GM18517 (cell line): ENCODE data around the gene HSPB8.
"Not testable (repeated sequence)": the region's sequence is repeated elsewhere in the genome, so short reads cannot be mapped to it uniquely, and the experiment has no call there.

Experiments
- ATAC-seq: cut with Tn5 transposase; IDR thresholded peaks from one replicate; pipeline ENCODE4 v1.9.1; 2021; ENCODE audit warnings: mild to moderate bottlenecking, moderate library complexity; ENCODE audit not compliant: unreplicated experiment

The HSPB8 gene

DNA sequence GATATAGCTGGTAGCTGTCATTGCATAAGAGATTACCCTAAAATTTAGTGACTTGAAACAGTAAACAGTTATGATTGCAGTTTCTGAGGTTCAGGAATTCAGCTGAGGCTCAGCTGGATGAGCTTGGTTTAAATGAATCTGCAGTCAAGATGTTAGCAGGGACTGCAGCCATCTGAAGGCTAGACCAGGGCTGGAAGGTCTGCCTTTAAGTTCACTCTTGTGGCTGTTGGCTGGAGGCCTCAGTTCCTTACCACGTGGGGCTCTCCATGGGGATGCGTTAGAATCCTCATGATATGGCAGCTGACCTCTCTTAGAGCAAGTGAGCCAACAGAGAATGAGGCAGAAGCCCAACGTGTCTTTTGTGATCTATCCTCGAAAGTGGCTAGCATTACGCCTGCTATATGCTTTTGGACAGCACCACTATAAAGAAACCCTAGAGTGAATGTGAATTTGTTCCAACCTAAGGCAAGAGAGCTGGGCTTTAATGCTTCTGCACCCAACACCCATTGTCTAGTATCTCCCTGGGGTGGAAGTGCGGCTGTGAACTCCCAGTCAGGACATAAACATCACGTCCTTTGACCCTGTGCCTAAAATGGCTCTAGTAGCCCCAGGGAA is 26.0 kb downstream of the HSPB8 start:
- ATAC-seq, result no peak

DNA sequence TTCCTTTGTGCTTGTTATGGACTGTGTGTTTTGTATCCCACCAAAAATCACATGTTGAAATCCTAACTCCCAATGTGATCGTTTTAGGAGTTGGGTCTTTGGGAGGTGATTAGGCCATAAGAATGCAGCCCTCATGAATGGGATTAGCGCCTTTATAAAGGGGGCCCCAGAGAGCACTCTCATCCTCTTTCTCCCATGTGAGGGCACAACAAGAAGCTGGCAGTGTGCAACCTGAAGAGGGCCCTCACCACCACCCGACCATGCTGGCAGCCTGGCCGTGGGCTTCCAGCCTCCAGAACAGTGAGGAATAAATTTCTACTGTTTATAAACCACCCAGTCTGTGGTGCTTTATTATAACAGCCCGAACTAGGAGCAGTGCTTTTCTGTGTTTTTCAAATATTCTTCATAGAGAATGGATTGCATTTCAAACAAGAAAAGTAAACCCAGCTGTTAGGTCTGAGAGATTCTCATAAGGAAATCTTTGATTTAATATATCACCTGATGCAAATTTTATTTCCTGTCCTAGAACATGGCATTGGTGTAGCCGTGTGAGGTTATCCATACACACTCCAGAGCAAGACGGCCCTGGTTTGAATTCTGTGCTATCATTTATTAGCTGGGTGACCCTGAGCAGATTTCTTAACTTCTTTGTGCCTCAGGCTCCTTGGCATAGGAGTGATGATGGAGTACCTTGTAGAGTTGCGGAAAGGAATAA is 27.8 kb downstream of the HSPB8 start:
- ATAC-seq, result no peak

DNA sequence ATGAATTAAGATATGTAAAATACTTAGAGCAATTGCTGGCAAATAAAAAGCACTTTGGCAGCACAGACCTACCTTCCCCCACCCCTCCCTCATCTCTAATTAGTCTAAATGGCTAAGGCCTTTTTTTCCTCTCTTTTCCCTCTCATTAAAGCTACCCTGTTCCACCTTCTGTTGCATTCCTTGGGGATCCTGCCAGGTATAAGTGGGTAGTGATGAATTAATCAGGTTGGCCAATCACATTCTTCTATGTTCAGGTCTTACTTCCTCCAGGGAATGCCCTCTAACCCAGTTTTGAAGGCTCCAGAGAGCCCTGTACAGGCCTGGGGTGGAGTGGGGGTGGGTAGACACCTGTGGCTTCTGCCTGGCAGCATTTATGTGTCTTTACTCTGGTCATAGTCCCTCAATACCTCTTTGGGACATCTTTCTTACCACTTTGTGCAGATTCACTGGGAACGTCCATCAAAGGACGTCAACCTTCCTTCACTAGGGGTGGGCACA is 28.4 kb downstream of the HSPB8 start:
- ATAC-seq, result no peak

DNA sequence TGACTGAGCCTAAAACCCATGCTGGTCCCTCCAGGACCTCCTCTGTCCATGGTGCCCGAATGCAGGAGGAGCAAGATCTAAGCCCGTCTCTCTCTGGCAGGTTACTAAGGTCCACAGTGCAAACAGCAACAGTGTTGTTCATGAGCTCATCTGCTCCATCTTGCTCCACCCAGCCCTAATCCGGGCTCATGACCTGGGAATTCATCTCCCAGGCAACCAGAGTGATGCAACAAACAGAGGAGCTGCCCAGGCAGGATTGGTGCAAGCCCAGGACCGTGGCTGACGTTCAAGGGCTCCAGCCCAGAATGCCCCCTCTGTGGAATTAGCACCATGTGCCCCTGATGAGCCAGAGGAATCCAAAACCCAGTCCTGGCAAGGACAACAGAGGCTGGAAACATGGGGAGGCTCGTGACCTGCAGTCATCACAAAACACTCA is 29.9 kb downstream of the HSPB8 start:
- no peak for ATAC-seq

DNA sequence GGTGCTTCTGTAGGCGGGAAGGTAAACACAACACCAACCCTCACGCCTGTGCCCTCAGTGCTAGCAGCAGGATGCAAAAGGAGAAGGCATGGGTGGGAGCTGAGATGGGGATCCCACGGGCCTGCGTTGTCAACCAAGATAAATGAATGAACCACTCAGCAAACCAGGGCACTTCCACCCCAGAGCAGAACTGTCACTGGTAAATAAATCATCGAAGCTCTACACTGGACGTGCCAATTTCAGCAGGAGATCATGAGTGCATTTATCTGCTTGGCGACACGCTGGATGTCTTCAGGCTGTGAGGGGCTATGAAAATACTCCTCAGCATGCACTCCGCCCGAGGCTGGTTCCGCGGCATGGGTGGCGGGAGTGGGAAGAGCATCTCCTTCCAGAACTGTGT is 33.2 kb downstream of the HSPB8 start:
- ATAC-seq, result no peak

DNA sequence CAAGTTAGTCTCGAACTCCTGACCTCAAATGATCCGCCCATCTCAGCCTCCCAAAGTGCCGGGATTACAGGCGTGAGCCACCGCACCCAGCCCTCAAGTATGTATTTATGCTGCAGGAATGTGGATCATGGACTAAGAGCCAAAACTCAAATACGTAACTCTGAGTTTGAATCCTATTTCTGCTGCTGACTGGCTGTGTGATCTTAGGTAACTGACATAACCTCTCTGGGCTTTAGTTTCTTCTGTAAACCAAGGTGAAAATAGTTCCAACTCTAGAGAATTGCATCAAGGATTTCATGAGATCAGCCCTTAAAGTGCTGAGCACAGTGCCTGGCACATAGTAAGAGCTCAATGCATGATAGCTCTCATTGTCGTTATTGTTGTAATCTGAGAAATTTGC is 37.4 kb downstream of the HSPB8 start:
- ATAC-seq, result no peak

DNA sequence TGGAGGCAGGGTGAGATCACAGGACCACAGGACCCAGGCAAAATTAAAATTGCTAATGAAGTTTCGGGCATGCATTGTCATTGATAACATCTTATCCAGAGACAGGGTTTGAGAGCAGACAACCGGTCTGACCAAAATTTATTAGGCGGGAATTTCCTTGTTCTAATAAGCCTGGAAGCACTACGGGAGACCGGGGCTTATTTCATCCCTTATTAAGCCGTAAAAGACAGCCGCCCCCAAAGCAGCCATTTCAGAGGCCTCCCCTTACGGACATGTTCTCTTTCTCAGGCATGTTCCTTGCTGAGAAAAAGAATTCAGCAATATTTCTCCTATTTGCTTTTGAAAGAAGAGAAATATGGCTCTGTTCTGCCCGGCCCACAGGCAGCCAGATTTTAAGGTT is 40.1 kb downstream of the HSPB8 start:
- ATAC-seq, result not testable (repeated sequence)

DNA sequence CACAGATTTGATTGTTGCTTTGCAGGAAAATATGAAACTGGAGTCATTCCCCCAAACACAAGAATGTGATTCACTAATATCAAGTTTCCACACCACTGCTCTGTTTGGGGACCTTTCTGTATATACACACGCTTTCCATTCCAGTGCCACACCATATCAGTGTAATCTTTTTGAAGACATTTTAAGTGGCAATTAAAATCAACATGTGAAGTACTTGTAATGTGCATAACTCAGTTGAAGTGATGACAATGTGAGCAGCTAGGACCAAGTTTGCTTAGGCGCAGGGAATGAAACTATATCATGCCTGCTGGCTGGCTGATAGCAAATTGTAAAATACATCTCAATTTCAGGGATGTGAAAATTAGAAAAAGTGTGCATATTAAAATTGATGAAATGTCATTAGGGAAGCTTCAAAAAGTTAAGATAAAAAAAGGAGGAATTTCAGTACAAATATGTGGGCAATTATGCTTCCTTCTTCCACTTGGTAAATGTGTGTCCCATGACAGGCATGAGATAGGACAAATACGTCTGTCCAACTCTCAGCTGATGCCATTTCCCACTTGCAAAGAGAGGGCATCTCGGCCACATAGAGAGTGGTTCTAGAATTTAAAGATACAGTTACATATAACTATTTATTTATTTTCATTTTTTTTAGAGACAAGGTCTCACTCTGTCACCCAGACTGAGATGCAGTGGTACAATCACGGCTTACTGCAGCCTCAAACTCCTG is 43.7 kb downstream of the HSPB8 start:
- no peak for ATAC-seq

DNA sequence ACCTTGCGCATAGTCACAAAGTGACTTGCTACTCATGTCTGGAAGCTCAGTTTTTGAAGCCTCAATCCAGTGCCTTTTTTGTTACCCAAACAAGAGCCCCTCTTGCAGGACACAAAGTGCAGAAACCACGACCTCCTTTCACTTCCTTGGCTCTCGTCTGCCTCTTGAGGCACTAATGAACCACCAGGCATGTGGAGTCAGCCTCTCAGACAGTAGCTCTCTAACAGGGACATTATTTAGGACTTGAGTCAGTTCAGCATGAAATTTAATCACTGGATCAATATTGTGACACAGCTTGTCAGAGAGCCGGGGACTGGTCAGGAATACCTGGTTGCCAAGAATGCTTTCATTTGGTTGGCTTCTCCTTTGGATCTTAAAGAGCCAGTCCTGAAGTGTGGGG is 46.7 kb downstream of the HSPB8 start:
- ATAC-seq, result no peak

DNA sequence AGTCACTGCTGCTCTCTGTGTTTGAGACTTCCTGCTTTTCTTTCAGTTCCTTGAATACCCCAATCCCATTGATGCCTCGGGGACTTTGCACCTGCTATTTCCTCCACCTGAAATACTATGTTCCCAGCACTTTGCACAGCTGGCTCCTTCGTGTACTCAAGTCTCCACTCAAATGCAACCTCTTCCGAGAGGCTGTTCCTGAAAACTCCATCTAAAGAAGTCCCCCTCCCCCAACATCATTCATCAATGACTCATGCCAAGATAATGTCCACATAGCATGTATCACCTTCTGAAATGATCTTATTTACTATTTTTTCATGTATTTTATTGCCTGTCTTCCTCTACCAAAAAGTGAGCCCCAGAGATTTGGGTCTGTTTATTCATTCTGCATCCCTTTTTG is 48.6 kb downstream of the HSPB8 start:
- no peak for ATAC-seq

DNA sequence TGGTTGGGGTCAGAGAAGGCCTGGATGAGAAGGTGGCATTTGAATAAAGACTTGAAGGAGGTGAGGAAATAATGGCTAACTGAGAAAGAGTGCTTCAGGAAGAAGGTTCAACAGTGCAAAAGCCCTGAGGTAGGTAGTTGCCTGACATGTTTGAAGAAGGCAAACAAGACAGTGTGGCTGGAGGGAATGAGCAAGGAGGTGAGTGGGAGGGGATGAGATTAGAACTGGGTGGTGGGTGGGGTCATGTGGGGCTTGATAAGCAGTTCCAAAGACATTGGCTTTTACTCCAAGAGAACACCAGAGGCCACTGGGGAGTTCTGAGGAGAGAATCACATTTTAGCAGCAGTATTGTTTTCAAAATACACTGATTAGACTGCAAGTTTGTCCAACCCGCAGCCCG is 50.5 kb downstream of the HSPB8 start:
- no peak for ATAC-seq

DNA sequence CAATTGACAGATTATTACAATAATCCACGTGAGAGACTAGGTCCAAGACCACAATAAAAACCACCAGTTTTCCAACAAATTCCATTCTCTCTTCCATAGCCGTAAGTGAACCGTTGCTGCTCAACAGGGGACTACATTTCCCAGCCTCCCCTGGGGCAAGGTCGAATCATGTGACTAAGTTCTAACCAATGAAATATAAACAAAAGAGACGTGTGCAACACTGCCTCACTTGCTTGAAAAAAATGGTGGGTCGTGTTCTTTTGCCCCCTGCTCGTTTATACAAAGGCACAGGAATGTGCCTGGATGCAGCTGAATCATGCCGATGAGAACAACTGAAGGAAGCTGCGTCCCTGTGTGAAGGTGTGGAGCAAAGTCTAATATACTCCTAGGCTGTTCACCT is 51.1 kb downstream of the HSPB8 start:
- ATAC-seq, result no peak

DNA sequence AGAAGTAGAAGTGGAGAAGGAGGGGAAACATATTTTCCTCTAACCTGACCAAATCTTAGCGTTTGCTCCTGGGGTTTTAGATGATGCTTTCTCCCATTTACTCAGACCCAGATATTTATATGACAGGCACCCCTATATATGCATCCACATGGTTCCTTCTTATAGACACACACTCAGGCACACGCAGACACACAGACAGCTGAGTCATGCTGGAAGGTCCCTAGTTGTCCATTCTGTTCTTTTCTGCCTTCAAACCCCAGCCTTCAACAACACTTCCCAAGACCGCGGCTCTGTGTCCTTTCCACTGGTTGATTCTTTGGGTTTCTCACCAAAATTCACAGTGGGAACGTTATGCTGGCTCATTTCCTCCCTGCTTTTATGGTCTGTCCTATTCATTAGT is 52.1 kb downstream of the HSPB8 start:
- ATAC-seq, result no peak

DNA sequence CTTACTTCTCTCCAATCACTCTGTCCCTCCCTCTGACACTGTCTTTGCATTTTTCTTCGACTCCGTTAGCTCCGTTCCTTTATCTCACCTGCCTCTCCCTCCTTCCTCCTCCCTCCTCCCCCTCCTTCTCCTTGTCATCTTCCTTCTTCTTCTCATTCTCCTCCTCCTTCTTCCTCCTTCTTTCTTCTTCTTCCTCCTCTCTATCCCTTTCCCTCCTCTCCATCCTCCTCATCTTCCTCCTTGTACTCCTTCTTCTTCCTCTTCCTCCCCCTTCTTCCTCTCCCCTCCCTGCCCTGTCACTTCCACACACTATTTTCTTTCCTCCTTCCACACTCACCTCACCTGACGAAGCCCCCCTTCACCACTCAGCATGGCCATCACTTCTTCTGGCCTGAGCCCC is 53.0 kb downstream of the HSPB8 start:
- no peak for ATAC-seq

DNA sequence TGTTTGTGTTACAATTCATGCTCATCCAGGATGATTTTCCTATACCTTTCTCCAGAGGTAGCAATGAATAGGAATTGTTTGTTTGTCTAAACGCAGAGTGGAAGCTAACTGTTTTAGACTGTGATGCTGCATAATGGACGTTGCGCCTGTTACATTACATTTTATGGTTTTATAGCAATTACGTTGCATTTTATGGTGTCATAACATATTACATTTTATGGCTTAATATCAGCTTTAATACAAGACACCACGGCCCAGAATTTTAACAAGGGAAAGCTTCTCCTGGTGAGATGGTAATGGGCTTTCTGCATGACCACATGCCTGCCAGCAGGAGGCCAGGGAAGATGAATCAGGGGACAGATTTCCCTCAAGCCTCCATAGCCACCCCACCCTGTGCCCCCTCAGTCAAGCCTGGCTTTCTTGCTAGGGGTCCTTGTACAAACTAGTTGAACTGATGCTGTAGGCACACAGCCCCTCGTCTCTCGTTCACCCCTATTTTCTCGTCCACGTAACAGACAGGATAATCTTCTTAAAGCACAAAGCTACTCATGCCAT is 56.5 kb downstream of the HSPB8 start:
- ATAC-seq, result no peak

DNA sequence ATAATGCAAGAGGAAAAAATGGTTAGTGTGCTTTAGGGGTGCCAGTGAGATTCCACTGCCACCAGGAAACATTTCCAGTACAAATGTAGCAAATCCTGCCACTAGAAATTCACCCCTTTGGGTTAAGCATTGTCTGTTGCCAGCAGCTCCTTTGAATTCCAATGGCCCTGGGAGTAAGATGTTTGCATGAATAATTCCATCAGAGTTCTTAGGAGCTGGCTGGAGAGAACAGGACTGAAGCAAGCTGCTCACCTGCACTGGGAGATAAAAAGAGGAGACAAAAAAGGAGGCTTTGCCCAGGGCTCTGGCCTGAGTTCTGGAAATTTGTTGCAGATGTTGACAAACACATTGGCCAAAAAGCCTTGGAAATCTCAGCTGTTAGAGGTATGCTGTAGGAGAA is 57.6 kb downstream of the HSPB8 start:
- ATAC-seq, result no peak

DNA sequence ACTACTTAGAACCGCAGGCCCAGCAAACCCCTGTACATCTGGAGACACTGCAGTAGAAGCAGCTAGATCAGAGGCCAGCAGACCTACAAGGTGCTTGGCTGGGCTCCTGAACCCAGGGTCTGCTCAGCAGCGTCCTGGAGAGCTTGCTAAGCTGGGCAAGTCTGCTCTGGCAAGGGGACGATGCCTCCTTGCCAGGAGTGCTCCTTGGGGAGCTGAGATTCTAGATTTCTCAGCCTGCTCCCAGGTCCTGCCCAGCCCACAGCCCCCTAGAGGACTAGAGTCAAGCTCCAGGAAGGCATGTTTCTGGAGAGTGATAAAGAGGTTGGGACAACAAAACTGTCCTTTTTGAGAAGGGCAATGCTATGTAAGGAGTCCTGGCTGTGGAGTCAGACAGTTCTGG is 60.3 kb downstream of the HSPB8 start:
- ATAC-seq, result no peak

DNA sequence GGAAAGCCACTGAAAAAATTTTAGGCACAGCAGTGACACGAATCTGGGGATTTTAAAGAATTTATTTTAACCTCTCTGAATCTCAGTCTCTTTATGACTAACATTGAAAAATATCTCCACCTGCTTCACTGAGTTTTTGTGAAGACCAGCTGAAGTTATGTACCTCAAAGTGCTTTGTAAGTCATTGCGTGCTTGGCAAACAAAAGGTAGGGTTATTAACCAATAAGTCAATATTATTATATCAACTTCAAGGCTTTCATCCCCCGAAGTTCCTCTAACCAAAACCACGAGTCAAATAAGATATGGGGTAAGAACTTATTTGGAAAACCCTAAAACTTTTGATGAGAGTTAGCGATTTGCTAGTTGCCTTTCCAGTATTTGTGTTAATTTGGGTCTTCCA is 62.3 kb downstream of the HSPB8 start:
- ATAC-seq, result no peak

DNA sequence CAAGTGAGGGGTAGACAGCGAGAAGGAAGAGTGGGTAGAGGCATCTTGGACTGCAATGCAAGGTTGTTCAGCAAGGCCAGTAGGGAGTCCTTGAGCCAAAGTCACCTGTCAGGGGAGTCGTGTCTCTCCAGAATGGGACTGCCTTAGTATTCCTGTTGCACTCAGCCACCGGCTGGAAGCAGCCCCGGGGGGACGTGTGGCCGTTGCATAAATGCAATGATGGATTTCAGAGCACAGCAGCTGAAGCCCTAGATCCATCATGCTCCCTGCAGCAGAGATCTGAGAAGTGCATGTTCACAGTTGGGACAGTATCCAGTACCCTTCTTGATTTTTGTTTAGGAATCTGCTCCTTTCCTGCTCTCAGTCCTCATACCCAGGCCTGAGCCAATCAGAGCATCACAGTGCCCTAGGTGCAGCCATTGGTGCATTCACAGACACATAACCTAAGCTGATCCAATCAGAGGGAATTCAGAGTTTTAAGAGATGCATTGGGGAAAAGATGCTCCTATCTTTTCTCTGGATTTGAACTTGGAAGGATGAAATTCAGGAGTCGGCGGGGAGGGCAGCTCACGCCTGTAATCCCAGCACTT is 62.9 kb downstream of the HSPB8 start:
- no peak for ATAC-seq
